ENCODE results near the gene CBR4.

CBR4 gene

DNA sequence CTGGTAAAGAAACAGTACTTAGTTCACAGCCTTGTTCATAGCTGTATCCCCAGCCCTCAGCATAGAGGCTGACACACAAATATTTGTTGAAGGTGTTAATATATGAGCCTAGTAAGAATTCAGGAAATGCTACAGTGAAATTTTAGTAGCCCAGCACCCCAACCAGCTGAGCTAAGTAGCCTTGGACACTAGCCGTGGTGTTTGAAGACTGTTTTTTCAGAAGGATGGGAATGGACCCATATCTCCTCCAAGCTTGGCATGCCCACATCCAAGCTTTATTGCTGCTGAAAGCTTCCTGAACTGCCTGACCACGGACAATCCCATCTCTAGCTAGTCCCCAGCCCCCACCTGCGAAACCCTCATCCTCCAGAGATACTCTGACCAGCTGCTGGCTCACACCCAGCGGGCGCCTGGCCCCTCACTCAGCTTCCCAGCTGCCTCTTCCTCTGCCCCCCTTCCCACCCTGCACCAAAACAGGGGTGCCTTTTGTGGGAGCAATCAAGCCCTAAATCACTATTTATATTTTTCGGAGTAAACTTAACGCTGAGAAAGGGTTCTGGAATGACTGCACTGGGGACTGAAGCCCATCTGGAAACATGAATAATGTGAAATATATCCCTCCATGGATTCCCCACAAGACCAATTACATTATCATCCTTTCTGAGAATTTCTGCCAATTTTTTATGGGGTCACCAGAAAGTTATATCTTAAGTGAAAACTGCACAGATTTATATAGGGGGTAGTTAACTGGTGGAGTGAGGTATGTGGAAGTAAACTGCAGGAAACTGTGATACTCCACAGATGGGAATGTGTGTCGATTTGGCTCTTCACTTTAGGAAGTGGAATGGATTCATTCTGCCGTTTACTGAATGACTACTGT lies 41.1 kb upstream of the CBR4 start:
- H3K4me3 ChIP-seq (ENCODE audit: low read depth, low read length), result no peak overlapping the region
- TF ChIP-seq, protein P1, sequence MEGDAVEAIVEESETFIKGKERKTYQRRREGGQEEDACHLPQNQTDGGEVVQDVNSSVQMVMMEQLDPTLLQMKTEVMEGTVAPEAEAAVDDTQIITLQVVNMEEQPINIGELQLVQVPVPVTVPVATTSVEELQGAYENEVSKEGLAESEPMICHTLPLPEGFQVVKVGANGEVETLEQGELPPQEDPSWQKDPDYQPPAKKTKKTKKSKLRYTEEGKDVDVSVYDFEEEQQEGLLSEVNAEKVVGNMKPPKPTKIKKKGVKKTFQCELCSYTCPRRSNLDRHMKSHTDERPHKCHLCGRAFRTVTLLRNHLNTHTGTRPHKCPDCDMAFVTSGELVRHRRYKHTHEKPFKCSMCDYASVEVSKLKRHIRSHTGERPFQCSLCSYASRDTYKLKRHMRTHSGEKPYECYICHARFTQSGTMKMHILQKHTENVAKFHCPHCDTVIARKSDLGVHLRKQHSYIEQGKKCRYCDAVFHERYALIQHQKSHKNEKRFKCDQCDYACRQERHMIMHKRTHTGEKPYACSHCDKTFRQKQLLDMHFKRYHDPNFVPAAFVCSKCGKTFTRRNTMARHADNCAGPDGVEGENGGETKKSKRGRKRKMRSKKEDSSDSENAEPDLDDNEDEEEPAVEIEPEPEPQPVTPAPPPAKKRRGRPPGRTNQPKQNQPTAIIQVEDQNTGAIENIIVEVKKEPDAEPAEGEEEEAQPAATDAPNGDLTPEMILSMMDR (IDR thresholded peaks at IDR 0.05; ENCODE audit: low read depth, low read length), result no peak

DNA sequence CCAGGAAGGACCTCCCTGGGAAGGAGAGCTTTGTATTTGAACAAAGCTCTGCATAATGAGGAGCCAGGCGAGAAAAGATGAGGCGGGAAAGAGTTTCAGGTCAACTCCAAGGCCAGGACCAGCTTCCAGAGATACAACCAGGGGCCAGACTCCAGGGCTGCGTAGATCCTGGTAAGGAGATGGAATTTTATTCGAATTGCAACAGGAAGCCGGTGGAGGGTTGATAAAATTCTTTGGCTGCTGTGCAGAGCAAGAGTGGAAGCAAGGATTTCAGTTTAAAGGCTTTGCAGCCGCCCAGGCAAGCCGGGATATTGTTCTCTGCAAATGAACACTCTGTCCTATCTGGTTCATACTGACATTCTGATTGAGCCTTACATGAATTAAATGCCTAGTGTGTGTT lies 40.2 kb upstream of the CBR4 start:
- TF ChIP-seq, protein P1 (IDR thresholded peaks at IDR 0.05; ENCODE audit: low read depth, low read length), result no peak

DNA sequence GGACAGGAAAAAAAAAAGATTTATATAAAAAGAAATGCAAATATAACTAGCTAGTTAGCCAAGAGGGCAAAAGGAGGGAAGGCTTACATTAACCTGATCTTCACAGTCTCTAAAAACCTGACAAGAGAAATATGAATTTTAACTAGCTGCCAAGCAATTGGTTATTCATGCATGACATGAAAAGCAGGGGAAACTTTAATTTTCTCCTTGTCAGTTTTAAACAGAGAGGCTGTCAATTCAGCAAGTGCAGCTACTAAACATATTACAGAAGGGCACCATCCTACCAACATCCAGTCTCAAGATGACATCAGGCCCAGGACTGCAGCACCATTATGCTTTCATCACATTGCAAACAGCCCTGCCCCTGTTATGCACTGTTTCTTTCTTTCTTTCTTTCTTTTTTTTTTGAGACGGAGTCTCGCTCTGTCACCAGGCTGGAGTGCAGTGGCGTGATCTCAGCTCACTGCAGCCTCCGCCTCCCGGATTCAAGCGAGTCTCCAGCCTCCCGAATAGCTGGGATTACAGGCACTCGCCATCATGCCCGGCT lies 38.9 kb upstream of the CBR4 start:
- TF ChIP-seq, protein P1 (IDR thresholded peaks at IDR 0.05; ENCODE audit: low read depth, low read length), result no peak

More for the DNA sequence above, 40.2 kb upstream of the CBR4 start:
- H3K4me3 ChIP-seq (ENCODE audit: low read depth, low read length), result no peak overlapping the region

DNA sequence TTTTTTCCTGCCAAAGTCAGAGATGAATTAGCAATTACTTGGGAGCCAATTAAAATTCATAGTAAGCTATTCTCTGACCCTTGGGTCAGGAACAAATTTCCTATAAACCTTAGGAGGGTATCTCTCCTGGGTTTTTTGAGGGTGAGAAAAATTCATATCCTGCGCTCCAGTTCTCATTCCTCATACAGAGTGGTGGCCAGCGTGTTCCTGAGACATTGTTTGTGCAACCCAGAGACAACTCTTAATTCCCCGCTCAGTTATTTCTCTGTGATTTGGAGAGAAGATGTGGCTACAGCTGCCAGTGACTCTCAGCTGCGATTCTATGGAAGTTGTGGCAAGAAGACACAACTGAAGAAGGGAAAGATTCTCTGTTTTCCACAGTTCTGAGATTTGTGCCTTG lies 37.9 kb upstream of the CBR4 start:
- TF ChIP-seq, protein P1 (IDR thresholded peaks at IDR 0.05; ENCODE audit: low read depth, low read length), result no peak

More for the DNA sequence above, 38.9 kb upstream of the CBR4 start:
- H3K4me3 ChIP-seq (ENCODE audit: low read depth, low read length), result no peak overlapping the region

DNA sequence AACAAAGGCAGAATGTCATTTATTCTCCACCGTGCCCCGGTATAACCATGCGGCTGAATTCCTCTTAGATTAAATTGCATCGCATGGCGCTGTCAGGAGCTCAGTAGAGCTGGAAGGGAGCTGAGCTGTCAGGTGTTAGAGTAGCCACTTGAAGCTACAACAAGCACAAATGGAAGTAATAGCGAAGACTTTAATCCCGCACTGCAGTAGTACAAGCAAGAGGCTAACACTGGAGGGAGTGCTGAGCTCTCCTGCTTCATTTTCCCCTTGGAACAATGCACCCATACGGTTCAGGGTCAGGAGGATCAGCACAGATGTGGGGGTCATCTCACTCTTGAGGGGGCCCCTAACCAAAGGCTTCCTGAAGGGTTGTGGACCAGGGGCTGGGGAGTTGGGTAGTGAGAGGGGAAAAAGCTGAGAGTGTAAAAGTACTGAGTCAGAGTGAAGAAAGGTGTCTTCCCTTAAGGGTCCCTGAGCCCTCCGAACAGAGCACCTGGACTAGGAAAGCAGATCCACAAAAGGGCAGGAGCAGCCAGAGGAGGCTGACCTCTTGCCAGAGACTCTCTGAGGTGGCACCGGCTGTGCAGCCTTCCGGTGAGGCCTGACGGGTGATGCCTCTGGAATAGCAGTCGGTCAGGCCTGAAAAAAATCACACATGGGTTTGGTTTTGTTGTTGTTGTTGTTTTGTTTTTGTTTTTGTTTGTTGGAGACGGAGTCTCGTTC lies 36.0 kb upstream of the CBR4 start:
- TF ChIP-seq, protein P1 (IDR thresholded peaks at IDR 0.05; ENCODE audit: low read depth, low read length), result no peak

More for the DNA sequence above, 37.9 kb upstream of the CBR4 start:
- H3K4me3 ChIP-seq (ENCODE audit: low read depth, low read length), result no peak overlapping the region

DNA sequence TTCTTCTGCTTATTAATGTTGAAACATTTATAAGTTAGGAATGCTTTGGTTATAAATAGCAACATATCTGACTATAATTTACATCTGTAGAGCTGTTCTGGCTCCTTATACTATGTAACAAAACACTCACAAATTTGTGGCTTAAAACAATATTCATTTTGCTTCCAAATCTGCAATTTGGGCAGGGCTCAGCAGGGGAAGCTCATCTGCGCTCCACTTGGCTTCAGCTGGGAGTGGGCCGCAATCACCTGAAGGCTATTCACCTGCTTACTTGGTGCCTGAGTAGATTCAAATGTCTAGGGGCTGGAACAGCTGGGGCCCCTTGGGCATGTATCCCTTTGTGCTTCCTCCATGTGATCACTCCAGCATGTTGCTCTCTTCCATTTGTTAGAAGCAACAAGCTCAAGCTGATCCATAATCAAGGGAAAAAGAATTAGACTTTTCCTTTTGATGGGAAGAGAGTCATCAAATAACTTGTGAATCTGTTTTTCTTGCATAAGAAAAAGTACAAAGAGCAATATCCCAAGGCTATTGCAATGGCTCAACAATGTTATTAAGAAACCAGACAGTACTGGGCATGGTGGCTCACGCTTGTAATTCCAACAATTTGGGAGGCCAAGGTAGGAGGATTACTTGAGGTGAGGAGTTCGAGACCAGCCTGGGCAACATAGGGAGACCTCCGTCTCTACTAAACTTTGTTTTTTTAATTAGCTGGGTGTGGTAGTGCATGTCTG lies 34.8 kb upstream of the CBR4 start:
- TF ChIP-seq, protein P1 (IDR thresholded peaks at IDR 0.05; ENCODE audit: low read depth, low read length), result no peak
- H3K4me3 ChIP-seq (ENCODE audit: low read depth, low read length), result no peak overlapping the region

More for the DNA sequence above, 36.0 kb upstream of the CBR4 start:
- H3K4me3 ChIP-seq (ENCODE audit: low read depth, low read length), result no peak overlapping the region
